Measurements from ENCODE around the gene PGAM1. TPM values are rescaled to one million over a fixed set of nuclear protein-coding genes. Genes with fewer than 3 reads are reported as not detected.

PGAM1 gene
- total RNA-seq (100 to 1,000 TPM; 204 to 343 (median 250) TPM), polyA plus RNA-seq (100 to 1,000 TPM in 1 of 2 donors, 10 to 100 TPM in 1; 41.6 to 436 TPM)
- long read RNA-seq, donor 1, transcript PGAM1-201 (4 exons, 1,830 nt), result major isoform, 363 of 390 reads
- long read RNA-seq, donor 1, partial matches to known transcripts, result 22 of 390 reads
- long read RNA-seq, donor 1, other reads (novel, unspliced or antisense), result 4 of 390 reads
- long read RNA-seq, donor 2, transcript PGAM1-201 (4 exons, 1,830 nt), result major isoform, 2,413 of 2,557 reads
- long read RNA-seq, donor 2, partial matches to known transcripts, result 135 of 2,557 reads
- long read RNA-seq, donor 2, other reads (novel, unspliced or antisense), result 8 of 2,557 reads
- long read RNA-seq, donor 3, transcript PGAM1-201 (4 exons, 1,830 nt), result major isoform, 392 of 442 reads
- long read RNA-seq, donor 3, partial matches to known transcripts, result 47 of 442 reads
- long read RNA-seq, donor 3, other reads (novel, unspliced or antisense), result 3 of 442 reads

GRCh38 chr10:97425964-97426775 lies at the start of gene PGAM1:
PGAM1 (plus strand) TSS chr10:97426191; CDS start chr10:97426308, 117 bp downstream.
- H3K9me3 ChIP-seq, result no peaks in the 10 kb centered on the region
- H3K36me3 ChIP-seq, result peaks cover 0 to 34% (median 20%) of the 10 kb centered on the region in 9 donors
- 0 to 1% (median 0%) methylated on average over 28 to 89 of the region's 90 CpGs for WGBS, 4 donors
- H3K27ac ChIP-seq, result peak within 1 kb of the TSS; percentile 49 to 96 (median 93)
- TF ChIP-seq CTCF (IDR thresholded peaks at IDR 0.05) (peak; percentile 53 to 81 (median 67)), POLR2A (IDR thresholded peaks at IDR 0.05) (peak in 1 of 2 donors; percentile 80)
- peak; percentile 95 to 97 (median 97) for ATAC-seq
- H3K4me1 ChIP-seq, result peaks cover 3 to 63% (median 27%) of the 10 kb centered on the region in 12 donors
- intact Hi-C loops (cut with DNase I), result no loop called here
- DNase-seq, result peak; percentile 96 to 99 (median 97)
- H3K27me3 ChIP-seq, result no peaks in the 10 kb centered on the region
- H3K4me3 ChIP-seq, result peak within 1 kb of the TSS; percentile 60 to 99 (median 84)

GRCh38 chr10:97376413-97376812 lies 49.6 kb upstream of the PGAM1 start:
- H3K27ac ChIP-seq, result peak overlapping the region in 1 of 12 donors; percentile 37
- peaks cover 2 to 96% (median 75%) of the 10 kb centered on the region in 9 donors for H3K36me3 ChIP-seq
- WGBS, 4 donors, result 75 to 93% (median 88%) methylated on average over 6 of the region's 6 CpGs
- H3K4me1 ChIP-seq, result peaks cover 0 to 10% (median 0%) of the 10 kb centered on the region in 12 donors
- H3K9me3 ChIP-seq, result no peaks in the 10 kb centered on the region
- ATAC-seq (peak in 2 of 4 donors; percentile 31 to 52), DNase-seq (no peak)
- no peaks in the 10 kb centered on the region for H3K27me3 ChIP-seq
- H3K4me3 ChIP-seq, result no peak overlapping the region
- intact Hi-C loops (cut with DNase I), result no loop called here
- TF ChIP-seq CTCF (IDR thresholded peaks at IDR 0.05), result no peak
- no peak for TF ChIP-seq POLR2A (IDR thresholded peaks at IDR 0.05)

- peaks cover 0 to 87% (median 60%) of the 10 kb centered on the region in 9 donors for H3K36me3 ChIP-seq
- ATAC-seq (no peak), DNase-seq (no peak)
- WGBS, 4 donors, result 80 to 91% (median 83%) methylated on average over 15 of the region's 15 CpGs
- intact Hi-C loops (cut with DNase I), result no loop called here
- H3K4me1 ChIP-seq, result peaks cover 0 to 3% (median 0%) of the 10 kb centered on the region in 12 donors
- no peaks in the 10 kb centered on the region for H3K27me3 ChIP-seq
- no peak overlapping the region for H3K4me3 ChIP-seq
- no peak overlapping the region for H3K27ac ChIP-seq
- TF ChIP-seq POLR2A (IDR thresholded peaks at IDR 0.05) (no peak), CTCF (IDR thresholded peaks at IDR 0.05) (no peak)
- H3K9me3 ChIP-seq, result no peaks in the 10 kb centered on the region
Measured at GRCh38 chr10:97378933-97379921, 46.8 kb upstream of the PGAM1 start.

All from heart left ventricle (tissue), 16 donors.